ENCODE data around the gene MINDY1. TPM values are rescaled to one million over a fixed set of nuclear protein-coding genes. Genes with fewer than 3 reads are reported as not detected.

The MINDY1 gene
- total and polyA plus RNA-seq, 8 donors, result 23.1 to 35.5 (median 30.6) TPM

- FAIRE-seq (no peak), DNase-seq (no peak), ATAC-seq (no peak)
- Histone ChIP-seq H3K27me3 (no peaks in the 10 kb centered on the region), H3K36me3 (peaks cover 0 to 36% (median 12%) of the 10 kb centered on the region in 3 donors), H3K4me3 (no peak overlapping the region), H3K9me3 (no peaks in the 10 kb centered on the region), H3K27ac (no peak overlapping the region), H3K4me1 (peaks cover 5 to 17% (median 6%) of the 10 kb centered on the region in 3 donors)
- intact Hi-C loops (cut with DNase I), result no loop called here
- TF ChIP-seq CTCF (IDR thresholded peaks at IDR 0.05), result no peak
- 87 to 91% methylated on average over 2 of the region's 2 CpGs for WGBS, 2 donors
Measured at GRCh38 chr1:151051356-151052009, 44.8 kb upstream of the MINDY1 start.

- intact Hi-C loops (cut with DNase I), result no loop called here
Measured at GRCh38 chr1:151050051-151050688, 43.5 kb upstream of the MINDY1 start.

GRCh38 chr1:151049458-151049857, 42.8 kb upstream of the MINDY1 start:
- no peak for DNase-seq
- Histone ChIP-seq H3K27ac (no peak overlapping the region), H3K4me3 (no peak overlapping the region), H3K27me3 (no peaks in the 10 kb centered on the region), H3K36me3 (peaks cover 0 to 29% (median 12%) of the 10 kb centered on the region in 3 donors), H3K9me3 (no peaks in the 10 kb centered on the region), H3K4me1 (peaks cover 0 to 13% (median 4%) of the 10 kb centered on the region in 3 donors)
- TF ChIP-seq CTCF (IDR thresholded peaks at IDR 0.05), result no peak
- intact Hi-C loops (cut with DNase I), result no loop called here
- no peak for ATAC-seq
- WGBS, 2 donors, result 88 to 92% methylated on average over 5 of the region's 5 CpGs
- no peak for FAIRE-seq

More at GRCh38 chr1:151050051-151050688, 43.5 kb upstream of the MINDY1 start:
- FAIRE-seq (no peak), DNase-seq (no peak), ATAC-seq (no peak)
- TF ChIP-seq CTCF (IDR thresholded peaks at IDR 0.05), result no peak
- Histone ChIP-seq H3K27ac (no peak overlapping the region), H3K9me3 (no peaks in the 10 kb centered on the region), H3K4me1 (peaks cover 0 to 13% (median 4%) of the 10 kb centered on the region in 3 donors), H3K36me3 (peaks cover 0 to 36% (median 12%) of the 10 kb centered on the region in 3 donors), H3K27me3 (no peaks in the 10 kb centered on the region), H3K4me3 (no peak overlapping the region)
- WGBS, 2 donors, result 72 to 75% methylated on average over 2 of the region's 2 CpGs

- peak overlapping the region; percentile 52 to 86 (median 70) for H3K4me3 ChIP-seq
- no peaks in the 10 kb centered on the region for H3K9me3 ChIP-seq
- peak overlapping the region in 3 of 4 donors; percentile 64 to 79 (median 78) for H3K27ac ChIP-seq
- peak in 3 of 4 donors; percentile 30 to 39 (median 35) for TF ChIP-seq CTCF (IDR thresholded peaks at IDR 0.05)
- ATAC-seq (no peak), FAIRE-seq (no peak), DNase-seq (no peak)
- H3K4me1 ChIP-seq, result peaks cover 0 to 13% (median 4%) of the 10 kb centered on the region in 3 donors
- intact Hi-C loops (cut with DNase I), result no loop called here
- WGBS, 2 donors, result 1 to 7% methylated on average over 3 of the region's 3 CpGs
- H3K27me3 ChIP-seq, result no peaks in the 10 kb centered on the region
- H3K36me3 ChIP-seq, result peaks cover 0 to 21% (median 12%) of the 10 kb centered on the region in 3 donors
Measured at GRCh38 chr1:151048645-151049032, 41.9 kb upstream of the MINDY1 start.

All from pancreas (tissue), 10 donors.